Mammary epithelial cell (primary cell): ENCODE results near the gene ATXN2L.

Source experiments
- EZH2 ChIP-seq: IDR thresholded peaks from 2 replicates; pipeline ENCODE4 v1.6.1; 2012; ENCODE audit warnings: low read length, inconsistent platforms, borderline replicate concordance
- TF ChIP-seq, protein P1 (sequence below), 2 donors: IDR thresholded peaks in 1 of 2; conservative IDR thresholded peaks in 1 of 2; 2 replicates each; pipeline ENCODE4 v1.5.1; 2011 to 2012; ENCODE audit warnings: inconsistent platforms in 2 of 2, low read length in 2 of 2, mild to moderate bottlenecking in 2 of 2, control low read depth in 1 of 2, low read depth in 1 of 2; ENCODE audit not compliant: insufficient read depth in 1 of 2; ENCODE audit errors: extremely low read depth in 1 of 2

DNA sequence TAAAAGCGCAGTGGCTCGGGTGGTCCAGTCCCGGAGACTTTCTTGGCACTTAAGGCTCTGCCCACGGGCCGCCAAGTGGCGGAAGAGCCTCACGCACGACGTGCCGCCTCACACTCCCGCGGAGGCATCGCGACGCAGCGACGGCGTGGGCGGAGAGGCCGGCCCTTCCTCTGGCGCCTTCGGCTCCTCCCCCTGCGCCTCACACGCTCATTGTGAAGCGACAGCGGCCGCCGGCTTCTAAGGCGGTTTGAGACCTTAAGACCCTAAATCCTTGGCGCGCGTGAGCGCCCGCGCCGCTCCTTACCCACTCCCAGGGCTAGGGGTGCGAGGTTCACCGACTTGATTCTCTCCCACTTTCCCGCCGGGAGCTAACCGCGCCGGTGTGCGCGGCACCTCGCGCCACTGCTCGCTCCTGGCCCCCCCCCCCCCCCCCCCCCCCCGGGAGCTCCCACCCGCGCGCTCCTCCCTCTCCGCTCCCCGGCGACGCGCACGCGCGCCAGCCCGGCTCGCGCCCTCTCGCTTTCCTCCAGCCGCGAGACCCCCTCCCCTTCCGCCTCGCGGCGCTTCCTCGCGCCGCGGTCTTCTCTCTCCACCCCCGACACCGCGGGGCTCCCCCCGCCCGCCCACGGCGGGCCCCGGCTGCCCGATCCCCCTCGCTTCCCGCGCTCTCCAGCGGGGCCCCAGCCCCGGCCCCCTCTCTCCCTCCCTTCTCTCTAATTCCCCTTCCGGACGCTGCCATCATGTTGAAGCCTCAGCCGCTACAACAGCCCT, at the start of gene ATXN2L:
- TF ChIP-seq, protein P1, sequence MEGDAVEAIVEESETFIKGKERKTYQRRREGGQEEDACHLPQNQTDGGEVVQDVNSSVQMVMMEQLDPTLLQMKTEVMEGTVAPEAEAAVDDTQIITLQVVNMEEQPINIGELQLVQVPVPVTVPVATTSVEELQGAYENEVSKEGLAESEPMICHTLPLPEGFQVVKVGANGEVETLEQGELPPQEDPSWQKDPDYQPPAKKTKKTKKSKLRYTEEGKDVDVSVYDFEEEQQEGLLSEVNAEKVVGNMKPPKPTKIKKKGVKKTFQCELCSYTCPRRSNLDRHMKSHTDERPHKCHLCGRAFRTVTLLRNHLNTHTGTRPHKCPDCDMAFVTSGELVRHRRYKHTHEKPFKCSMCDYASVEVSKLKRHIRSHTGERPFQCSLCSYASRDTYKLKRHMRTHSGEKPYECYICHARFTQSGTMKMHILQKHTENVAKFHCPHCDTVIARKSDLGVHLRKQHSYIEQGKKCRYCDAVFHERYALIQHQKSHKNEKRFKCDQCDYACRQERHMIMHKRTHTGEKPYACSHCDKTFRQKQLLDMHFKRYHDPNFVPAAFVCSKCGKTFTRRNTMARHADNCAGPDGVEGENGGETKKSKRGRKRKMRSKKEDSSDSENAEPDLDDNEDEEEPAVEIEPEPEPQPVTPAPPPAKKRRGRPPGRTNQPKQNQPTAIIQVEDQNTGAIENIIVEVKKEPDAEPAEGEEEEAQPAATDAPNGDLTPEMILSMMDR (conservative IDR thresholded peaks at IDR 0.05 in 1 of 2, IDR thresholded peaks at IDR 0.05 in 1 of 2; ENCODE audit: extremely low read depth in 1 of 2, insufficient read depth in 1 of 2, low read depth in 1 of 2, low read length in 2 of 2): no peak
- no peak for TF ChIP-seq EZH2
